GM23248 (cell line): ENCODE measurements around the gene WBP1L.

Experiments
- EZH2 ChIP-seq: fragments of 200-600 bp; sonication (generic); IDR thresholded peaks from 2 replicates; pipeline ENCODE4 v1.6.1; 2018; ENCODE audit warnings: antibody characterized with exemption, mild to moderate bottlenecking; ENCODE audit not compliant: insufficient read depth, poor library complexity, severe bottlenecking
- EZH2phosphoT487 ChIP-seq: fragments of 200-600 bp; sonication (generic); IDR thresholded peaks from 2 replicates; pipeline ENCODE4 v1.6.1; 2018; ENCODE audit warnings: antibody characterized with exemption, moderate library complexity, mild to moderate bottlenecking, low read depth; ENCODE audit not compliant: insufficient read depth

GRCh38 chr10:102696736-102697135 lies 47.0 kb upstream of the WBP1L start:
- TF ChIP-seq EZH2 (no peak), EZH2phosphoT487 (no peak)
